Right lung (tissue), 5 donors: ENCODE data around the gene NEURL2. TPM values are rescaled to one million over a fixed set of nuclear protein-coding genes. Genes with fewer than 3 reads are reported as not detected.

Experiments used
- DNase-seq, 2 donors: peaks; one replicate each; pipeline ENCODE4 v3.0.0-alpha.2; 2013
- polyA plus RNA-seq, 5 donors: library from polyadenylated mRNA; unstranded; fragments of 120-200 nt; gene quantifications; one replicate each; pipeline versions ENCODE4 v1.2.1 to v1.2.3, GENCODE V29; 2013; ENCODE audit warnings: inconsistent platforms in 1 of 5, low replicate concordance in 1 of 5; ENCODE audit not compliant: insufficient read length in 5 of 5, insufficient read depth in 1 of 5

Gene NEURL2
- polyA plus RNA-seq, 5 donors, result 3.4 to 5.2 (median 4.2) TPM

DNA sequence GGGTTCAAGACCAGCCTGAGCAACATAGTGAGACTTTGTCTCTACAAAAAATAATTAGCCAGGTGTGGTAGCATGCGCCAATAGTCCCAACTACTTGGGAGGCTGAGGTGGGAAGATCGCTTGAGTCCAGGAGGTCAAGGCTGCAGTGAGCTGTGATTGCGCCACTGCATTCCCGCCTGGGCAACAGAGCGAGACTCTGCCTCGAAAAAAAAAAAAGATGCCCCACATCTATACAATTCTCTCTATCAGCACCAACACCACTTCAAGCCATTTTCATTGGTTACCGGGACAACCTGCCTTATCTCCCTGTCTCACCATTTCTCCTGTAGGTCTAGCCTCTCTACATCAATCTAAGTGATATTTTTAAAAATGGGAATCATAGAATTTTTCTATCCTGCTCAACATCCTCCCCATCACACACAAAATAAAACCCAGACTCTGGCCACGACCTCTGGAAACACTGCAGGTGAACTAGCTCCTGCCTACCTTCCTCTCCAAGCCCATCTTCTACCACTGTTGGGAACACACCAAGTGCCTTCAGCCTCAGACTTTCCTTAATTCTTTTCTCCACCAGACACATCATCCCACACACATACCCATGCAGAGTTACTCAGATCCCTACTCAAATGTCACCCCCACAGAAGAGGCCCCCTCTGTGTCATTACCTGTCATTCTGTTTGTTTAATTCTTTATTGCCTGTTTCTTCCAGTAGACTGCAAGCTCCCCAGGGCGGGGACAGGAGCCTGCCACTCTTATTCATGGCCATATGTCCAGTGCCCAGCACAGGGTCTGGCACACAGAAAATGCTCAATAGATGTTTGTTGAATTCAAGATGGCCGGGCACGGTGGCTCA is 30.6 kb upstream of the NEURL2 start:
- no peak for DNase-seq

DNA sequence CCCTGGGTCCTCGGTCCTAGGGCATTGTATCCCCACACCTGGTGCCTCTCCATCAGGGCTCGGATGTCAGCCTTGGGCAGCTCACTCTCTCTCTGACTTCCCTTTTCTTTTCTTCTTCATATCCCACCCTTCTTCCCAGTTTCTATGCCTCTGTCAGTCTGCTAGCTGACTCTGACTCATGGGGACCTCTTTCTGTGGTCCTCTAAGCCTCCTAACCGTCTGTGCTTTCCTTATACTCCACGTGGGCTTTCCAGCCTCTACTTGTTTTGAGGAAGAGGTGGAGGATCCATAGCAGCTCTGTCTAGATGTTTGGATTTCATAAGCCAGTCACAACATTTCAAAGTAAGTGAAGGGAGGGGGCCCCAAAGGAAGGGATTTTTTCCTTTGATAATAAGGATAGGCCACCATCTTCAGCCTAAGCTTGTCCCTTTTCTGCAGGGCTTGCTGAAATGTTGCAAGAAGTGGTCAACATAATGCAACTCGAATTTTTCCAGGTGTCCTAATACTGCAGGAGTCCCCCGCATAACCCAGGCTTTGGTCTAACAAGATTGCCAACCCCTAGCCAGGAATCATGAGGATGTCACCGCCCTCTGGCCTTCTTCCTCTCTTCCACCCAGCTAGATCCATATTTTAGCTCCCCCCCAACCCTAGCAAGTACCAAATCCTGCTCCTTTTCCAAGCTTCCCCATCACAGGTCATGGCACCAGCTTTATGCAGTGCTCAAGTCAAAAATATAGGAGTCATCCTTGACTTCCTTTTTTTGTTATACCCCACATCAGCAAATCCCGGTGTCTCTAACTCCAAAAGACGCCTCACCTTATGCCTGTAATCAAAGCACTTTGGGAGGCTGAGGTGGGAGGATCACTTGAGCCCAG is 29.7 kb upstream of the NEURL2 start:
- DNase-seq, result no peak

- peak; percentile 80 to 85 for DNase-seq
These were observed 28.8 kb upstream of the NEURL2 start for GRCh38 chr20:45919542-45920399.

GRCh38 chr20:45918779-45919537 is 27.9 kb upstream of the NEURL2 start:
- DNase-seq, result no peak

DNA sequence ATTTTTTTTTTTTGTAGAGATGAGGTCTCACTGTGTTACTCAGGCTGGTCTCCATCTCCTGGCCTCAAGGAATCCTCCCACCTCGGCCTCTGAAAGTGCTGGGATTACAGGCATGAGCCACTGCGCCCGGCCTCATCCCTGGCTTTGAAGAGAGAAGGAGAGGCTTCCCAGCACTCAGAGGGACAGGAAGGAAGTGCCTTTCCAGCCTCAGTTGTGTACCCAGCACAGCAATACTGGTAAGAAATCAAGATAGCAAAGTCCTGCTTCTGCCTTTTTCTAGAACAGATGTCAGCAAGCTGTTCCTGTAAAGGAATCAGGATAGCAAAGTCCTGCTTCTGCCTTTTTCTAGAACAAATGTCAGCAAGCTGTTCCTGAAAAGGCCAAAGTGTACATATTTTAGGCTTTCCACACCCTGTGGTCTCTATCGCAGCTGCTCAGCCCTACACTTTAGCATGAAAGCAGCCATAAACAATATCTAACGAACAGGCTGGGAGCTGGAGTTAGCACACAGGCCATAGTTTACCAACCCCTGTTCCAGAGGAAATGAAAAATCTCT is 27.3 kb upstream of the NEURL2 start:
- DNase-seq, result peak in 1 of 2 donors; percentile 33

DNA sequence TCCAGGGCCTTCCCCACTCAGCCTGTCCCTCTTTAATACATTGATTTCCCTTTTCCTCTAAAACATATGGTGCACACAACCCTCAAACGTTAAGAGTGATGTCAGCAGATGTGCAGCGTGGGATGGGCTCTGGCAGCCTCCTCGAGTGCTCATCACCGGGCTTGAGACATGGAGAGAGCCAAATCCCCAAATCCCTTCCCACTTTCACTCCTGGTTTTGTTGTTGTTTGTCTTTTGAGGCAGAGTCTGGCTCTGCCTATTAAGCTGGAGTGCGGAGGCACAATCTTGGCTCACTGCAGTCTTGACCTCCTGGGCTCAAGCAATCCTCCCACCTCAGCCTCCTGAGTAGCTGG is 26.8 kb upstream of the NEURL2 start:
- no peak for DNase-seq

DNA sequence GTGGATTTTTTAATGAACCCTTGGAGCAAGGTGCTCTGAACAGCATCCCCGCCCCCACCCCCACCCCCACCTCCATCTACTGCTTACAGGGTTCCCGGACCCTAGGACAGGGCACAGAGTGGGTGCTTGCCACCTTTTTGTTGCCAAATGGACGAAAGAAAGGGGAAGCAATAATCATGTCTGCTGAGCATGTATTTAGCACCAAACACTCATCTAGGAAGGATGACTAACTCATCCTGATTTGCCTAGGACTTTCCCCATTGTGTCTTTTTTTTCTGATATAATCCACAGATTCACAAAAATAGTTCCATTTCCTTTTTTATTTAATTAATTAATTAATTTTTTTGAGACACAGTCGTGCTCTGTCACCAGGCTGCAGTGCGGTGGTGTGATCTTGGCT is 22.1 kb upstream of the NEURL2 start:
- no peak for DNase-seq

DNA sequence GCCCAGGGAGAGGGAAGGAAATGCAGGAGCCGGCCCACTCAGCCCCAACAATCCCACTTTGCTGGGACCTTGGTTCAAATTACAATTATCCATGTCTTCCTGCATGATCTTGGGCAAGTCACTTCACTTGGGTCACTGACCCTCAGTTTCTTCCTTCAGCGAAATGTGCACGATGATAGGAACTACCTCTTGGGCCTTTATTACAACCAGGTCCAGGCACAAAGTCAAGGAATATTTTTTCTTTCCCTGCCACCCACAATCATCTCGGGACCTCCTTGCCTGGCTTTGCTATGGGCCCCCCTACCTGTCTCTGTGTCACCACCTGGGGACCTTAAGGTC is 21.3 kb upstream of the NEURL2 start:
- no peak for DNase-seq

GRCh38 chr20:45911486-45912343 is 20.7 kb upstream of the NEURL2 start, which contains the start of gene PLTP:
PLTP (minus strand) TSS chr20:45912155; CDS start chr20:45911452, 703 bp downstream.
- peak; percentile 82 to 83 for DNase-seq

DNA sequence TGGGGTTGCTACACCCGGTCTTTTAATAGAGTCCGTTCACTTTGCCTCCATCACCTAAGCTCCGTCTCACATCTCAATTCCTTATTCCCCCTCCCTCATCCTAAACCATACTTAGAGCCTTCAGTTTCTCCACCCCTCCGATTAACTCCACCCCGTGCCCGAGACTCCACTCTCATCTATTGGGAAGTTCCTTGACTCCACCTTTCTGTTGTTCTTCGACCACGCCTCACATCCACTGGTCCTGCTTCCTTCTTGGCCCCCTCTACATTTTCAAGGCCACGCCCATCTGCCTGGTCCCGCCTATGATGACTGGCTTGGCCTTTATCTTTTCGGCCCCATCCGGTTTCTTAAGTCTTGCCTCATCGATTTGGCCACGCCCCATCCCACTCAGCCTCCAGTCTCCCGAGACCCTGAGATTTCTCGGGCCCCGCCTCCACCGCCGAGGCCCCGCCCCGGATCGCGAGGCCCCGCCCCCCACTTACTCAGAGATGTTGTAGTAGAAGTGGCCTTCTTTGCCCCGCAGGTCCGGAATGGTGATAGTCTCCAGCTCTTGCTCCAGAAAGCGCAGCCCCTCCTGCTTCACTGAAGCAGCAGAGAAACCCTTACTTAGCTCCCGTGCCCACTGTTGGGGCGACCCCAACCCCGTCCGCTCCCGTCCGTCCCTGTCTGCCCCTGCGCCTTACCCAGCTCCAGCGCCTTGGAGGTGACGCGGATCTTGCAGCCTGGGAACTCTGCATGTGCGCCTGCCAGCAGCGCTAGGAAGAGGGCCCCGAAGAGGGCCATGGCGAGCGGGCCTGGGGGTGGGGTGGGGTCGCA is 19.9 kb upstream of the NEURL2 start:
- DNase-seq, result peak; percentile 90 to 93

DNA sequence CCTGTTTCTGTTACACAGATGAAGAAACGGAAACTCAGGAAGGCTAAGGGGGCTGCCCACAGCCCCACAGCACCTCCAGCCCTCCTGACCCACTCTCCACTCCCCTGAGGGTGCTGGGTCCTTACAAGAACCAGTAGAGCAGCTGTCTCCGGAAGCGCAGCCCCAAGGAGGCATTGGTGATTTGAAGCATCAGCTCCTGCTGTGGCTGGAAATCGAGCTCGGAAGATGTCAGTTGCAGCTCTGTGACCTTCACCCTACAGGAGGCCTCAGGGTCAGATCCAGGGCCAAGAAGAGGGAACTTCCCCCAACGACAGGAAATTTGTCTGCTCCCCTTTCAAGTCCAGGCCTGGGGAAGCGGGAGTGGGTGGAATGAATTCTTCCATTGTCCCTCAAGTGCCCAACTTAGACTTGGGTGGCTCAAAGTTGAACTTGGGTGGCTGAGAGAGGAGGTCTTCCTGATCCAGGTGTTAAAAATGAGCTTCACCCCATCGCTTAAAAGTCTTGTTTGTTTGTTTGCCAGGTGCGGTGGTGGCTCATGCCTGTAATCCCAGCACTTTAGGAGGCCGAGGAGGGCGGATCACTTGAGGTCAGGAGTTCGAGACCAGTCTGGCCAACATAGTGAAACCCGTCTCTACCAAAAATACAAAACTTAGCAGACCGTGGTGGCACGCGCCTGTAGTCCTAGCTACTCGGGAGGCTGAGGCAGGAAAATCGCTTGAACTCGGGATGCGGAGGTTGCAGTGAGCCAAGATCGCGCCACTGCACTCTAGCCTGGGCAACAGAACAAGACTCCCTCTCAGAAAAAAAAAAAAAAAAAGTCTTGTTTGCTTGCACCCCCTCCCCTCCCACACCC is 19.0 kb upstream of the NEURL2 start:
- DNase-seq, result no peak

GRCh38 chr20:45909336-45909808 is 18.4 kb upstream of the NEURL2 start:
- DNase-seq, result no peak

DNA sequence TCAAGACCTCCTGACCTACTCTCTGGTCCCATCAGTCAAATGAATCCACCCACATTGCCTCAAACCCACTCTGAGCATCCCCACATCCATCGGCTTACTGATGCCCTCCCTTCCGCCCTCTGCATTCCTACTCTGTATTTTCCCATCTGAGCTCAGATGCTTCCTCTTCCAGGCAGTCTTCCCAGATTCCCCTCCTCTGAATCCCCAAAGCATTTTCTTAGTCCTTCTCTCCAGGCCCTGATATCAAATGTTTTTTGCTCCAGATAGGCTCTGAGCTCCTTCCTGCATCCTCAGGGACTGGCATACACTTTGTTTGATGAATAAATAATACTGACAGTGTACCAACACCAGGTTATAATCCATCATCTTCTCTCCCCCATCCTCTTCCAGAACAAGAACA is 17.1 kb upstream of the NEURL2 start:
- DNase-seq, result no peak

- DNase-seq, result no peak
These were observed 16.4 kb upstream of the NEURL2 start for GRCh38 chr20:45907219-45907948.

DNA sequence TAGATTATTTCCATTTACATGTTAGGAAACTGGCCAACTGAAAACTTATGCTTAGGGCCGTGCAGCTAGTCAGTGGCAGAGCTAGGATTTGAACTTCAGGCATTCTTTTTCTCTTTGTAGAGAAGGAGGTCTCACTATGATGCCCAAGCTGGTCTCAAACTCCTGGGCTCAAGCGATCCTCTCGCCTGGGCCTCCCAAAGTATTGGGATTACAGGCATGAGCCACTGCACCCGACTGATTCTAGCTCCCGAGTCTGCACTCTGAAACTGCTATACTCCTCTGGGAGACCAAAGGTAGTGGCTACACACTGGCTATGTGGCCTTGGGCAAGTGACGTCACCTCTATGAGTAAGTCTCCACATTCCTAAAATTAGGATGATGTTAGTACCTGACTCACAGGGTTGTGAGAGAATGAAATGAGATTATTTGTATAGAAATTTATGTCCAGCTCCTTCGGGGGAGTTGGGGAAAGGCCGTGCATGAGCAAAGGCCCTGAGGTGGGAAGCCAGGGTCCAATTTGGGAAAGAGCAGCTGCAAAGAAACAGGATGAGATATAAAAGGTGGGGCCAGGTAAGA is 14.6 kb upstream of the NEURL2 start:
- no peak for DNase-seq
